ENCODE data around the gene IYD. TPM values are rescaled to one million over a fixed set of nuclear protein-coding genes. Genes with fewer than 3 reads are reported as not detected.

Gene IYD
- total RNA-seq, 1 experiment from 2014 or later: 32.6 TPM

- no peaks in the 10 kb centered on the region for H3K27me3 Mint-ChIP-seq (ENCODE audit: insufficient read depth, unreplicated experiment)
These were observed 56.7 kb downstream of the IYD start for GRCh38 chr6:150425508-150425907.

GRCh38 chr6:150426198-150426597 lies 57.4 kb downstream of the IYD start:
- Mint-ChIP-seq H3K4me1 (ENCODE audit: low read depth, unreplicated experiment) (peaks cover 10% of the 10 kb centered on the region), H3K4me3 (ENCODE audit: unreplicated experiment) (no peak overlapping the region), H3K9me3 (ENCODE audit: unreplicated experiment) (no peaks in the 10 kb centered on the region), H3K27ac (ENCODE audit: unreplicated experiment) (no peak overlapping the region), H3K27me3 (ENCODE audit: insufficient read depth, unreplicated experiment) (no peaks in the 10 kb centered on the region), H3K36me3 (ENCODE audit: insufficient read depth, unreplicated experiment) (no peaks in the 10 kb centered on the region)
- no peak for TF ChIP-seq CTCF (IDR thresholded peaks at IDR 0.05; ENCODE audit: insufficient read depth in 1 of 2, low read depth in 1 of 2, low read length in 1 of 2, severe bottlenecking in 1 of 2, unreplicated experiment in 1 of 2)
- no peak for DNase-seq
- no peaks in the 10 kb centered on the region for H3K36me3 ChIP-seq (ENCODE audit: control insufficient read depth, insufficient read depth, low read length)
- ChIA-PET POLR2A (no interaction called here), CTCF (no interaction called here)
- H3K27me3 ChIP-seq (replicated peaks; ENCODE audit: control insufficient read depth, insufficient read depth, low read length): no peaks in the 10 kb centered on the region
- intact Hi-C loops (cut with micrococcal nuclease; ENCODE audit: unreplicated experiment): no loop called here
- peaks cover 10% of the 10 kb centered on the region for H3K4me1 ChIP-seq
- H3K9me3 ChIP-seq: no peaks in the 10 kb centered on the region
- H3K4me3 ChIP-seq (ENCODE audit: low read depth, low read length): no peak overlapping the region
- BruUV-seq (replicated peaks): no TSS peak

More at GRCh38 chr6:150425508-150425907, 56.7 kb downstream of the IYD start:
- Mint-ChIP-seq H3K27ac (ENCODE audit: unreplicated experiment) (no peak overlapping the region), H3K9me3 (ENCODE audit: unreplicated experiment) (no peaks in the 10 kb centered on the region), H3K36me3 (ENCODE audit: insufficient read depth, unreplicated experiment) (no peaks in the 10 kb centered on the region), H3K4me3 (ENCODE audit: unreplicated experiment) (no peak overlapping the region), H3K4me1 (ENCODE audit: low read depth, unreplicated experiment) (peaks cover 10% of the 10 kb centered on the region)
- H3K27me3 ChIP-seq (replicated peaks; ENCODE audit: control insufficient read depth, insufficient read depth, low read length): no peaks in the 10 kb centered on the region
- no peaks in the 10 kb centered on the region for H3K36me3 ChIP-seq (ENCODE audit: control insufficient read depth, insufficient read depth, low read length)
- ChIA-PET POLR2A (no interaction called here), CTCF (no interaction called here)
- no TSS peak for BruUV-seq (replicated peaks)
- peaks cover 10% of the 10 kb centered on the region for H3K4me1 ChIP-seq
- no peaks in the 10 kb centered on the region for H3K9me3 ChIP-seq
- H3K4me3 ChIP-seq (ENCODE audit: low read depth, low read length): no peak overlapping the region
- intact Hi-C loops (cut with micrococcal nuclease; ENCODE audit: unreplicated experiment): no loop called here
- no peak for TF ChIP-seq CTCF (IDR thresholded peaks at IDR 0.05; ENCODE audit: insufficient read depth in 1 of 2, low read depth in 1 of 2, low read length in 1 of 2, severe bottlenecking in 1 of 2, unreplicated experiment in 1 of 2)
- no peak for DNase-seq

GRCh38 chr6:150427037-150427602 lies 58.3 kb downstream of the IYD start:
- Mint-ChIP-seq H3K4me1 (ENCODE audit: low read depth, unreplicated experiment) (peaks cover 10% of the 10 kb centered on the region), H3K36me3 (ENCODE audit: insufficient read depth, unreplicated experiment) (no peaks in the 10 kb centered on the region), H3K4me3 (ENCODE audit: unreplicated experiment) (no peak overlapping the region), H3K27ac (ENCODE audit: unreplicated experiment) (no peak overlapping the region), H3K9me3 (ENCODE audit: unreplicated experiment) (no peaks in the 10 kb centered on the region), H3K27me3 (ENCODE audit: insufficient read depth, unreplicated experiment) (no peaks in the 10 kb centered on the region)
- Histone ChIP-seq H3K27me3 (replicated peaks; ENCODE audit: control insufficient read depth, insufficient read depth, low read length) (no peaks in the 10 kb centered on the region), H3K4me1 (peaks cover 10% of the 10 kb centered on the region), H3K4me3 (ENCODE audit: low read depth, low read length) (no peak overlapping the region), H3K9me3 (no peaks in the 10 kb centered on the region), H3K36me3 (ENCODE audit: control insufficient read depth, insufficient read depth, low read length) (no peaks in the 10 kb centered on the region)
- ChIA-PET CTCF (no interaction called here), POLR2A (no interaction called here)
- no TSS peak for BruUV-seq (replicated peaks)
- intact Hi-C loops (cut with micrococcal nuclease; ENCODE audit: unreplicated experiment): no loop called here
- no peak for DNase-seq
- no peak for TF ChIP-seq CTCF (IDR thresholded peaks at IDR 0.05; ENCODE audit: insufficient read depth in 1 of 2, low read depth in 1 of 2, low read length in 1 of 2, severe bottlenecking in 1 of 2, unreplicated experiment in 1 of 2)
